ENCODE measurements around the gene DUS1L. TPM values are rescaled to one million over a fixed set of nuclear protein-coding genes. Genes with fewer than 3 reads are reported as not detected.
A peak's percentile ranks its signal among the peaks of the same experiment; 100 is the strongest.

The DUS1L gene
- total RNA-seq, 4 donors from 2014 or later, result 30.2 to 70.6 (median 46.5) TPM

- no peak overlapping the region for H3K27ac ChIP-seq
- H3K4me3 ChIP-seq, result no peak overlapping the region
- peaks cover 0 to 19% of the 10 kb centered on the region in 2 donors for H3K4me1 ChIP-seq
- peaks cover 0 to 3% of the 10 kb centered on the region in 2 donors for H3K27me3 ChIP-seq
- no peak for DNase-seq
- intact Hi-C loops (cut with DNase I; ENCODE audit: low total_unique reads), result no loop called here
- no peak for TF ChIP-seq CTCF (IDR thresholded peaks at IDR 0.05)
- no peak for TF ChIP-seq POLR2A (IDR thresholded peaks at IDR 0.05)
- H3K9me3 ChIP-seq, result no peaks in the 10 kb centered on the region
- no peaks in the 10 kb centered on the region for H3K36me3 ChIP-seq
Observed at GRCh38 chr17:82028246-82028645, 37.4 kb downstream of the DUS1L start.

- Histone ChIP-seq H3K4me1 (peaks cover 0 to 24% of the 10 kb centered on the region in 2 donors), H3K27ac (no peak overlapping the region), H3K4me3 (no peak overlapping the region), H3K36me3 (no peaks in the 10 kb centered on the region), H3K9me3 (no peaks in the 10 kb centered on the region), H3K27me3 (no peaks in the 10 kb centered on the region)
- DNase-seq, result no peak
- TF ChIP-seq POLR2A (IDR thresholded peaks at IDR 0.05), result no peak
- TF ChIP-seq CTCF (IDR thresholded peaks at IDR 0.05), result no peak
- intact Hi-C loops (cut with DNase I; ENCODE audit: low total_unique reads), result no loop called here
Observed at GRCh38 chr17:82025401-82026107, 40.0 kb downstream of the DUS1L start.

- TF ChIP-seq POLR2A (IDR thresholded peaks at IDR 0.05) (no peak), CTCF (IDR thresholded peaks at IDR 0.05) (no peak)
- Histone ChIP-seq H3K9me3 (no peaks in the 10 kb centered on the region), H3K27ac (no peak overlapping the region), H3K4me1 (peaks cover 0 to 20% of the 10 kb centered on the region in 2 donors), H3K36me3 (no peaks in the 10 kb centered on the region), H3K27me3 (no peaks in the 10 kb centered on the region), H3K4me3 (no peak overlapping the region)
- intact Hi-C loops (cut with DNase I; ENCODE audit: low total_unique reads), result no loop called here
- no peak for DNase-seq
Observed at GRCh38 chr17:82024859-82025258, 40.7 kb downstream of the DUS1L start.

GRCh38 chr17:82023447-82024241 lies 42.0 kb downstream of the DUS1L start:
- intact Hi-C loops (cut with DNase I; ENCODE audit: low total_unique reads), result no loop called here
- no peaks in the 10 kb centered on the region for H3K36me3 ChIP-seq
- TF ChIP-seq POLR2A (IDR thresholded peaks at IDR 0.05) (no peak), CTCF (IDR thresholded peaks at IDR 0.05) (no peak)
- H3K4me1 ChIP-seq, result peaks cover 0 to 20% of the 10 kb centered on the region in 2 donors
- H3K27ac ChIP-seq, result peak overlapping the region in 1 of 2 donors; percentile 42
- H3K4me3 ChIP-seq, result peak overlapping the region; percentile 66 to 74
- no peak for DNase-seq
- H3K27me3 ChIP-seq, result no peaks in the 10 kb centered on the region
- no peaks in the 10 kb centered on the region for H3K9me3 ChIP-seq

GRCh38 chr17:82022981-82023446 lies 42.6 kb downstream of the DUS1L start, which contains the start of gene LRRC45:
TSS of gene LRRC45 (plus strand) at chr17:82023305. CDS start at chr17:82023644, 339 bp downstream.
- Histone ChIP-seq H3K4me1 (peaks cover 0 to 20% of the 10 kb centered on the region in 2 donors), H3K9me3 (no peaks in the 10 kb centered on the region), H3K27ac (peak within 1 kb of the TSS in 1 of 2 donors; percentile 77), H3K27me3 (no peaks in the 10 kb centered on the region), H3K4me3 (peak within 1 kb of the TSS; percentile 67 to 88), H3K36me3 (no peaks in the 10 kb centered on the region)
- intact Hi-C loops (cut with DNase I; ENCODE audit: low total_unique reads), result no loop called here
- no peak for TF ChIP-seq POLR2A (IDR thresholded peaks at IDR 0.05)
- TF ChIP-seq CTCF (IDR thresholded peaks at IDR 0.05), result no peak
- DNase-seq, result peak; percentile 99 to 100

All from uterus (tissue), 4 donors.